Stimulated activated CD8-positive, alpha-beta memory T cell treated with anti-CD3 and anti-CD28 coated beads, Interleukin-15, amount 100 ng/mL, for 1 hour (primary cell): ENCODE measurements around the gene C1QTNF8.

ENCODE experiments used
- DNase-seq: peaks from one replicate; pipeline ENCODE4 v3.0.0-alpha.2; 2020; ENCODE audit warnings: low read depth

C1QTNF8 gene

GRCh38 chr16:1108299-1109252, 12.5 kb upstream of the C1QTNF8 start:
- no peak for DNase-seq

DNA sequence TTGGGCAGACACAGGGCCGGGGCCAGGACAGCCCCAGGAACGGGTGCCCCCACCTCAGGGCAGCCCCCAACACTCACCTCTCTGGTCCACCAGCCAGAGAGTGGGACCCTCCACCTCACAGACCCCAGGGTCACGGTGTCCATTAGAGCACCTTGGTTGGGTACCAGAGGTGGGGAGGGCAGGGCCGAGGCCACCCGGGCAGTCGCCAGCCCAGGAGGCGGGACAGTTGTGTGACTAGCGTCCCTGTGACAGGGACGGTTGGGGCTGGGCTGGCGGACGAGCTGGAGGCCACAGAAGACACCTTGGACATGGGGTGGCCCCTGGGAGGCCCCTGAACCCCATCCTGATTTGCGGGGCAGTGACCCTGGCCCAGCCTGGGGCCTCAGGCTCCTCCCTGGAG, 11.7 kb upstream of the C1QTNF8 start:
- DNase-seq = no peak

DNA sequence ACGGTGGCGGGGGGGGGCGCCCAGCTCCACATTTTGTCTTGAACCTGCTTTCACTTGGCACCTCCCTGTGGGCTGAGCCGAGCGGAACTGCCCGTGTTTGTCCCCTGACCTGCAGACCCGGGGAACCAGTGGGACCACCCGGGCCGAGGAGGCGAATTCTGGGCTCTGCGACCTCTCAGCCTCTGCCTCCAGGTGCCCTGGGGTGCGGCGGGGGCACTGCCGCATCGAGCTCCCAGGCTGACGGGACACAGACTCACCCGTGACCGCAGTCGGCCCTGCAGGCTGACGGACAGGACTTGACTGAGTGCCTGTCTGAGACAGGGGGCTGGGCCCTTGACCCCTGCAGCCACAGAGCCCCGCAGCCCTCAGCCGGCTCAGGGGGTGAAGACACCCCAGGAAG, 11.1 kb upstream of the C1QTNF8 start:
- no peak for DNase-seq

- DNase-seq = no peak
These were observed 10.6 kb upstream of the C1QTNF8 start for GRCh38 chr16:1106659-1107058.

DNA sequence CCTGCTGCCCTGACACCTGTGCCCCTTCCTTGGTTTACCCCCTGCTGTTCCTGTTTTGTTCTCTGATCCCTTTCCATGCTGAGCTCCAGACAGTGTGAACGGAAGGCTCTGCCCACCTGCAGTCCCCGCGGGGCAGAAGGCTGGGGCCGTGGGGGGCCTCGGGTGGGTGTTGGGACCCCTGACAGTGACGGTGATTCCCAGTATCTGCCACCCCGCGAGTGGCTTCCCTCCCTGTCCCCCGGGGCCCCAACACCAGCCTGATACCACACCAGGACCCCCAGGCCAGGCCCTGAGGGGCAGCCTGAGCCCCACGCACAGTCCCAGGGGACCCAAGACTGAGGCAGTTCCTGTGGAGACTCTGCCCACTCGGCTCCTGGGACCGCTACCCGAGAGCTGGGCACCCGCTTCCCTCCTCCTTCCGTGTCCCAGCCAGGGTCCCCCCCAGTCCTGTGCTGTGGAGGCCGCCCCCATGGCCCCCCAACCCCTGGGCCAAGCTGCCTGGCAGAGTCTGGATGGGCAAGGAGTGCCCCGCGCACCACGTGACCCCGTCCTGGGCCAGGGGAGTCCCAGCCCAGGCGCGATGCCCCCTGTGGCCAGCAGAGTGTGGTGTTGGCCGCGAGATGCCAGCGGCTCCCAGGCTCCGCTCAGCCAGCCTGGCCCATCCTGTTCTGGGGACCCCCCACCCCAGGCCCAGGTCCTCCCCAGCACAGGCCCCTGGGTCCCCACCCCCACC, 10.0 kb upstream of the C1QTNF8 start:
- DNase-seq = no peak

GRCh38 chr16:1103636-1103980, 7.6 kb upstream of the C1QTNF8 start:
- DNase-seq = no peak

GRCh38 chr16:1102921-1103635, 7.0 kb upstream of the C1QTNF8 start:
- peak; percentile 35 for DNase-seq

DNA sequence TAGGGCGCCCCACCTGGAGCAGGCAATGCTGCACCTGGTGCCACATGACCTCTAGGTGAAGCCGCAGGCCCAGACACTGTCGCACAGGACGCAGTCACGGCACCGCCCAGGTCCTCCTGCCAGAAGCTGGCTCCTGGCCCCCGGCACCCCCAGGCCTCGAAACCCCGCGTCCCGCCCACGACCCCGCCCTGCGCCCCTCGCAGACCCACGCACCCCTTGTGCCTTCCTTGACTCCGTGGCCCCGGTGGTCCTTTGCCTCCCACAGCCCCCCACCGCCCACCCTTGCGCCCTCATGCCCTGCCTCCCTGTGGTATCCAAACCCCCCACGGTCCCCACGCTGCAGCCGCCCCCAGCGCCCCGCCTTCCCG, 6.3 kb upstream of the C1QTNF8 start:
- no peak for DNase-seq

GRCh38 chr16:1101573-1102332, 5.7 kb upstream of the C1QTNF8 start:
- no peak for DNase-seq

DNA sequence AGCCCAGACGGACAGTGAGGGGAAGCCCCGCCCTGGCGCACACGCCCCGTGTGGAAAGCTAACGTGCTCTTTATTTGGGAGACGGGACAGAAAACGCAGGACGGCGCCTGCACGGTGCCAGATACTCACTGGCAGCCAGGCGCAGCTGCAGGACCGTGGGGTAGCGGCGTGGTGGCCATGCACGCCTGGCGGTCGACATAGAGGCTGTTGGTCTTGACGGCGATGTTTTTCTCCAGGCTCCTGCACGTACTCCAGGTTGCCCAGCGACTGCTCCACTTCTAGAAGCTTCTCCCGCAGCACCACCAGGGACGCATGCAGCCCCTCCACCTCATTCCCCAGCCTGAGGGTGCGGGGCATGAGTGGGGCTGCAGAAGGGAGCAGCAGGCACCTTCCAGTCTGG, 5.1 kb upstream of the C1QTNF8 start:
- DNase-seq = no peak

GRCh38 chr16:1100084-1100800, 4.2 kb upstream of the C1QTNF8 start:
- no peak for DNase-seq

- DNase-seq = no peak
These were observed 3.4 kb upstream of the C1QTNF8 start for GRCh38 chr16:1099189-1100083.

- no peak for DNase-seq
These were observed 2.4 kb upstream of the C1QTNF8 start for GRCh38 chr16:1098266-1098991.

GRCh38 chr16:1097800-1098199, 1.8 kb upstream of the C1QTNF8 start:
- no peak for DNase-seq

DNA sequence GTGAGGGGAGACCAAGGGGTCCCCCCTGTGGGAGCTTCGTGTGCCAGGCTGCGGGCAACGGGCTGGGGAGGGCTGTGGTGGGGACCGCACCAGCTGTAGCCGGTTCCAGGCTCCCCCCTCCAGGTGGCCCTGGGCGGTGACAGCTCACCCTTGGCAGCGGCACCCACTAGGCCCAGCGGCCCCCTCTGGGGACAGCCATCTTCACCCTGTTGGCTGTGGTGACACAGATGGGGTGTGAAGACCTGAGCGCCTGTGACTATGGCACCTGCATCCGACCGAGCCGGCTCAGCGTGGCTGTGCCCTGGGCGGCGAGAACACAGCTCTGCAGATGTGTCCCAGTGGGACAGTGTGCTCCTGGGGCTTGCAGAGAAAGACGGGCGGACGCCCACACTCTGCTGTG, 1.1 kb upstream of the C1QTNF8 start:
- no peak for DNase-seq

DNA sequence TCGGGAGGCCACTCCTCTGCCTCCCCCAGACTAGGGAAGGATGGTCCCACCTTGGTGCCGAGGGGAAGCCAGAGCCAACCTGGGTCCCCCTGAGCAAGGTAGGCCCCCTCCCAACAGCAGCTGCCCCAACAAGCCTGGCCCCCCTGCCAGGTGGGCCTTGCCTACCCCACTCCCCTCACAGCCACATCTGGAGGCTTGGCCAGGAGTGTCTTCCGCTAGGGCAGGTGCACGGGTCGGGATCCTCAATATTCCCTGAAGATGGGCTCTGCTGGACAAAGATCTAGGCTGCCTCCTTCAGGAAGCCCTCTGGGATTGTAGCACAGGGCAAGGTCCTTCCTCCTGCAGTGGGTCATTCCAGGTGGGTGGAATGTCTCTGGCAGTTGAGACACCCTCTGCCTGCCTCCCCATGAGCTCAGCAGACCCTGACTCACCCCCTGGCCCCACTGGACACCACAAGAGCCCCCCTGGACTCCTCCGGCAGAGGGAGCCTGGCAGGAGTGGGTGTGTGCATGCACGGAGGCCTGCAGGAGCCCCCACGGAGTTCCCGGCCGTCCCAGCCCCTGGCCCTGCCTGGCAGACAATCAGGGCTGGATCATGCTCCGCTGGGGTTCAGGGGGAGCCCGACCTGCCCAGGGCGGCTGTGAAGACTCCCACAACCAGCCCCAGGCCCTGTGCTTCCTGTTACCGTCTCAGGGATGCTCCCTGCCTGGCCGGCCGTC, 435 bp downstream of the C1QTNF8 start:
- no peak for DNase-seq

DNA sequence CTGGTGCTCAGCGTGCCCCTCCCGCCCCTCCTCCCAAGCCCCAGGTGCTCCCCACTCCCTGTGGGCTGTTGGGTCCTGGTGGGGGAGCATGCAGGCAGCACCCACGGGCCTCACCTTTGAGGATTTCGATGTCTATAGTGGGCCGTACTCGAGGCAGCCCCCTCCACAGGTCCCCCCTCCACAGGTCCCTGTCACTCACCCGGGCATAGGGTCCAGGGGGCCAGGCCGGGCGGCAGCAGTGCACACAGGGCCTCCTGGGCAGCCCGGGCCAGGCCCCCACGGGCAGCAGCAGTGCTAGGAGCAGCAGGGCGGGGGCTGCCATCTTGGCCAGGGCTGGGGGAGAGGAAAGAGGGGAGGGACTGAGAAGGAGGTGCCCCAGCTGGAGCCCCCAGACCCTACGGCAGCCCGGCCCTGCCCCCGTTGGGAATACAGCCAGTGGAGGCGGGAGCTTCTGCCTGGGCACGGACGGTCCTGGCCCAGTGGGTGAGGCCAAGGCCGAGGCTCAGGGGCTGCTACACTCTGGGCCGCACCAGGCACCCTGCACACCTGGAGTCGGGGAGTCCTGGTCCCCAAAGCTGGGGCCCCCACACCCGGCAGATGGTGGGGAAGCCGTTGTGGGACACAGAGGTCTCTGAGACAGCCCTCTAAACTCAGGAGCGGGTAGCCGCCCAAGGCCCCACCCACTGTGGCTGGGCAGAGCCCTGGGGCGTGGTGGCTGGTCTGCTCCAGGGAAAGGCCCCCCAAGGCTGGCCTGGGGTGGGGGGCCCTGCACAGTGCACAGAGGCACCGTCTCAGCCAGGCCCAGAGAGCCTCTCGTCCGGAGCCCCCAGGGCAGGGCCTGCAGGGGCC, 1.2 kb downstream of the C1QTNF8 start:
- DNase-seq = no peak

- DNase-seq = no peak
These were observed 1.9 kb downstream of the C1QTNF8 start for GRCh38 chr16:1094124-1094479.
